Brain microvascular endothelial cell (primary cell): ENCODE measurements around the gene CELF5.

Experiments used
- DNase-seq: peaks from one replicate; pipeline ENCODE4 v3.0.0-alpha.2; 2020
- H3K27ac ChIP-seq: fragments of 250-450 bp; sonication (Bioruptor Pico); 2 replicates; pipeline ENCODE4 v1.5.1; 2020; ENCODE audit warnings: mild to moderate bottlenecking, moderate library complexity
- H3K27me3 ChIP-seq: fragments of 250-450 bp; sonication (Bioruptor Pico); replicated peaks from 2 replicates; pipeline ENCODE4 v1.5.1; 2020; ENCODE audit warnings: mild to moderate bottlenecking
- H3K36me3 ChIP-seq: fragments of 250-450 bp; sonication (Bioruptor Pico); replicated peaks from 2 replicates; pipeline ENCODE4 v1.5.1; 2020; ENCODE audit warnings: mild to moderate bottlenecking
- H3K4me3 ChIP-seq: 2 replicates; pipeline ENCODE4 v1.5.1; 2011; ENCODE audit warnings: low read depth, mild to moderate bottlenecking, control low read depth, low read length, moderate library complexity
- CTCF ChIP-seq: IDR thresholded peaks from 2 replicates; pipeline ENCODE4 v1.5.1; 2011; ENCODE audit warnings: low read depth, mild to moderate bottlenecking, moderate library complexity, low read length, control low read depth, inconsistent platforms; ENCODE audit errors: missing control alignments
- in situ Hi-C: cut with HindIII; loops from 2 replicates; pipeline ENCODE4 v1.10.0; 2017; ENCODE audit warnings: low sequenced_read_pairs, low pct_ligation_motif_present

CELF5 gene

GRCh38 chr19:3194106-3195087 is 30.1 kb upstream of the CELF5 start:
- TF ChIP-seq CTCF, result no peak
- H3K36me3 ChIP-seq, result peaks cover 22% of the 10 kb centered on the region
- H3K27me3 ChIP-seq, result no peaks in the 10 kb centered on the region
- no peak overlapping the region for H3K4me3 ChIP-seq
- no peak overlapping the region for H3K27ac ChIP-seq
- DNase-seq, result no peak
- in situ Hi-C loops, result no loop called here

DNA sequence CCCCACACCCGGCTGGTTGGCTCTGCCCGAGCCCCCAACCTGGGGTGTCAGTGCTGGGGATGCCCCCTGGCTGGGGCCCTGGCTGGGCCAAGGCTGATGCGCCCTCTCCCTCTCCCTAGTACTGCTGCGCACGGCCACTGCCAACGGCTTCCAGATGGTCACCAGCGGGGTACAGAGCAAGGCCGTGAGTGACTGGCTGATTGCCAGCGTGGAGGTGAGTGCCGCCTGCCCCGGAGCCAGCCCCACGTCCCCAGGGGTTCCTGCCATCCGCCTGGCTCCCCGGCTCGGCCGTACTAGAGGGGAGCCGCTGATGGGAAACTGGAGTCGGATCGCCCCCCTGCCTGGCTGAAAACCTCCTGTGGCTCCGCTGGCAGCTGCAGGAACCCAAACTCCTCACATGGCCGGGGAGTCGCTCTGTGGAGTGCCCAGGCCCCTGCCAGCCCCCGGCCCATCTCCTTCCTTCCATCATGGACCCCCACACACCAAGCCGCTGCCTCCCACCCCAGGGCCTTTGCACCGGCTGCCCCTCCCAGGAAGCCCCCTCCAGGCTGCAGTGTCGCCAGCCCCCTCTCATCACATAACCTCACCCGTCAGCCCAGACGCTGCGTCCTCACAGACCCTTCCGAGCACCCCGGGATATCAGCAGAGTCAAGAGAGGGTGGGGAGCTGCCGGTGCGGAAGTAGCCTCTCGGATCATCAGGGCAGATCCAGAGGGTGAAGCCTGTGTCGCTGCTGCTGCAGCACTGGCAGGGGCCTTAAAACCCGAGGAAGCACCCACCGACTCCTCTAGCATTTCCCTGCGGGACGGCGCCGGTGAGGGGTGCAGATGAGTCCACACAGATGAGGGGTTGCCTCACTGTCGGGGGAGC is 28.2 kb upstream of the CELF5 start:
- no peaks in the 10 kb centered on the region for H3K27me3 ChIP-seq
- H3K4me3 ChIP-seq, result no peak overlapping the region
- TF ChIP-seq CTCF, result no peak
- in situ Hi-C loops, result no loop called here
- no peak overlapping the region for H3K27ac ChIP-seq
- no peak for DNase-seq
- H3K36me3 ChIP-seq, result peaks cover 22% of the 10 kb centered on the region

DNA sequence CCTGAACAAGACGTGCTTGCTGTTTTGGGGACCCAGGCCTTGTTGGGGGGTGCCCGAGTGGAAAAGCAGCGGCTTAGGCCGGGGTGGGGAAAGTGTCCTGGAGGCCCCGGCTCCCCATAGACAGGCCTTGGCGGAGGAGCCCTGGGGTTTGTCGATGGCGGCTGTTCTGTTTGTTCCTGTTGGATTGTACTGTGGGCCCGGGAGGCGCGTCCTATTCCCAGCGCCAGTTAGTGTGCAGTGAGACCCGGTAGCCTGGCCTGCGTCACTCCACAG is 27.6 kb upstream of the CELF5 start:
- no peak for DNase-seq
- Histone ChIP-seq H3K36me3 (peaks cover 22% of the 10 kb centered on the region), H3K27me3 (no peaks in the 10 kb centered on the region), H3K27ac (no peak overlapping the region), H3K4me3 (no peak overlapping the region)
- no peak for TF ChIP-seq CTCF
- in situ Hi-C loops, result no loop called here

DNA sequence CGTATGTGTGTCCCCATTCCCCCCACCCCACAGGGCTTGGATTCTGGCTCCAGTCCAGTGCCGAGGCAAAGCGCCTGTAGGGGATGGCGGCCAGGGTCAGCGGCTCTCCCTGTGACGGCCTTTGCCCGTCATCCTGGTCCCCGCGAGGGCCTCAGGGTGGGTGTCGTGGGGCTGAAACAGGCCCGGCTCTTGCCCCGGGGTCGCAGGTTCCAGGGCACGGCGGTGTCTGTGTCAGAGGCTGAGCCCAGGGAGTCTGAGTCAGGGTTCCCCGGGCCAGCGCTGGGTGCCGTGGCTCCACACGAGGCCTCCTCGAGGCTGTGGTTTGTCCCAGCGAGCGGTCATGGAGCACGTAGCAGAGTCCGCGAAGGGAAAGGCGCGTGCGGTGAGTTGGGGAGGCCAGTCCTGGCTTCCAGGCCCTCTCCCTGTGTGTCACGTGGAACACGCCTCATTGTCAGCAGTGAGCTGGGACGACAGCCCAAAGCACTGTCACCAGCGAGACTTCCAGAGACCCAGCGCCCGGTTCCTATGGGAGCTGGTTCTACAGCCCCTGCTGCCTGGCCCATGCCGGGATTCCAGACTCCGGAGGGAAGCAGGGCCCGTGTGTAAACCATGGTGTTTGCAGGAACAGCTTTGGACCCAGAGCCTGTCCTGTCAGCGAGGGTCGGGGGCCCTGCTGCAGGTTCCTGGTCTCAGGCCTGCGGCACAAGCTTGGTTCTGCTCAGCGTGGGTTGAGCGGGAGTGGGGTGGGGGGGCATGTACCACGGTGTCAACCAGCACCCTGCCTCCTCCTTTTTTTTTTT is 25.4 kb upstream of the CELF5 start:
- H3K4me3 ChIP-seq, result no peak overlapping the region
- H3K36me3 ChIP-seq, result peaks cover 12% of the 10 kb centered on the region
- H3K27ac ChIP-seq, result no peak overlapping the region
- in situ Hi-C loops, result no loop called here
- DNase-seq, result no peak
- H3K27me3 ChIP-seq, result no peaks in the 10 kb centered on the region
- no peak for TF ChIP-seq CTCF

DNA sequence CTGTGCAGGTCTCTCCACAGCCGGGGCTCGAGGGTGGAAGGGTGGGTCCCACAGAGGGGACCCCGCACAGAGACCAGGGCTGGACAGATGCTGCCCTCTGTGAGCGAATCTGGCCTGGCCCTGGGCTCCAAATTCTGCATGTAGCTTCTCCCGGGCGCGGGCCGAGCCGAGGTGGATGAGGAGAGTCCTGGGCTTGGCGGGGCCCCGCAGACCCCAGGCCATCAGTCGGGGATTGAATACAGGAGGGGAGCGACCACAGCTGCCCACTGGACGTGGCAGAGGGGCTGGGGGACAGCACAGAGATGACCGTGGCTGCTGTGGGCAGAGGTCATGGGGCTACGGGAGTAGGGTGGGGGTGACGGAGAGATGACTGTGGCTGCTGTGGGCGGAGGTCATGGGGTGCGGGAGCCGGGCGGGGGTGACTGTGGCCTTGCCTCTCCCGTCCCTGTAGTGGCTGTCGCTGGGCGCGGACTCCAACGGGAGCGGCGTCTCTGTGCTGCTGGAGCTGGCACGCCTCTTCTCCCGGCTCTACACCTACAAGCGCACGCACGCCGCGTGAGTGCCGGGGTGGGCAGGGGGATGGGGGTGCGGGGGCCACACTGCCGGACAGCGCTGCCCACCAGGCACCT is 23.3 kb upstream of the CELF5 start:
- no peak overlapping the region for H3K27ac ChIP-seq

More for the DNA sequence above, 23.3 kb upstream of the CELF5 start:
- DNase-seq, result no peak
- no peaks in the 10 kb centered on the region for H3K27me3 ChIP-seq
- no peak for TF ChIP-seq CTCF
- no peak overlapping the region for H3K4me3 ChIP-seq
- H3K36me3 ChIP-seq, result peaks cover 16% of the 10 kb centered on the region
- in situ Hi-C loops, result no loop called here
